ENCODE data around the gene IFT80. TPM values are rescaled to one million over a fixed set of nuclear protein-coding genes. Genes with fewer than 3 reads are reported as not detected.

IFT80 gene
- total RNA-seq, 1 experiment from 2014 or later = 59.4 TPM

DNA sequence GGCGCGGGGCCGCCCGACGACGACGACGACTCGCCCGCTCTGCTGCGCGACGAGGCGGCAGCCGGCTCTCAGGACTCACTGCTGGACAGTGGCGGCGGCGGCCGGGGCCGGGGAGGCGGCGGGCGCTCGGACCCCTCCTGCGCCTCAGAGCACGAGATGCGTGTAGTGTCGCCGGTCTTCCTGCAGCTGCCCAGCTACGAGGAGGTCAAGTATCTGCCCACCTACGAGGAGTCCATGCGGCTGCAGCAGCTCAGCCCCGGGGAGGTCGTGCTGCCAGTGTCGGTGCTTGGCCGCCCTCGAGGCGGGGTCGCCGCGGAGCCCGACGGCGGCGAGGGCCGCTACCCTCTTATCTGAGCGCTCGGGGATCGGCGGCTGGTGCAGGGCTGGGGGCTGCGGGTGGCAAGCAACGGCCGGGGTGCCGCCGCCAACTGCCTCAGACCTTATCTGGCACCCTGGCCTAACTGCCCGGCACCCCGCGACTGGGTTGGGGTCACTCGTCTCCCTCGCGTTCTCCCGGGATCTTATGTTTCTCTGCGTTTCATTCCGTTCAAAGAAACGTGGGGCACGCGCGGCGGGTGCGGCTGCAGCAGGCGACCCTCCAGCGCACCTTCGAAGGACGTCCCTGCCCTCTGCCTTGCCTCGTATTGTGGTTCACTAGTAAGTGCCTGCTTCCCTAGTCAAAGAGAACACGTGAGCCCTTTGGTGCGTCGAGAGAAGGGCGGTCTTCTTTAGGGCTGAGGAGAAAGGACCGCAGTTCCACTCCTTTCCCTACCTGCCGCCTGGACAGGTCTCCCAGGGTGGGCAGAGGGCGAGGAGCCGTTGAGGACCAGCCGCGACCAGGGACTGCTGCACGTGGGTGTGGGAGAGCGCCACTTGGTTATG, 172.8 kb downstream of the IFT80 start:
- H4K20me1 ChIP-seq (ENCODE audit: insufficient read depth) = no peaks in the 10 kb centered on the region
- CTCF ChIA-PET = no interaction called here
- no peaks in the 10 kb centered on the region for H3K9me3 ChIP-seq (ENCODE audit: insufficient read depth, low read depth)
- no peaks in the 10 kb centered on the region for H3K4me1 ChIP-seq (replicated peaks; ENCODE audit: insufficient read depth)
- H3K4me2 ChIP-seq = peak overlapping the region; percentile 86; the same call in 1 of the 2 replicates
- BruUV-seq (replicated peaks) = no TSS peak
- no peak for DNase-seq
- POLR2A ChIA-PET (ENCODE audit: unreplicated experiment) = no interaction called here
- peak overlapping the region; percentile 77; the same call in 1 of the 2 replicates for H3K4me3 ChIP-seq
- H3K27ac ChIP-seq = no peak overlapping the region
- H3K79me2 ChIP-seq (ENCODE audit: low read depth) = no peaks in the 10 kb centered on the region
- TF ChIP-seq EZH2 (IDR thresholded peaks at IDR 0.05; ENCODE audit: low read depth) = no peak
- TF ChIP-seq, protein P1, sequence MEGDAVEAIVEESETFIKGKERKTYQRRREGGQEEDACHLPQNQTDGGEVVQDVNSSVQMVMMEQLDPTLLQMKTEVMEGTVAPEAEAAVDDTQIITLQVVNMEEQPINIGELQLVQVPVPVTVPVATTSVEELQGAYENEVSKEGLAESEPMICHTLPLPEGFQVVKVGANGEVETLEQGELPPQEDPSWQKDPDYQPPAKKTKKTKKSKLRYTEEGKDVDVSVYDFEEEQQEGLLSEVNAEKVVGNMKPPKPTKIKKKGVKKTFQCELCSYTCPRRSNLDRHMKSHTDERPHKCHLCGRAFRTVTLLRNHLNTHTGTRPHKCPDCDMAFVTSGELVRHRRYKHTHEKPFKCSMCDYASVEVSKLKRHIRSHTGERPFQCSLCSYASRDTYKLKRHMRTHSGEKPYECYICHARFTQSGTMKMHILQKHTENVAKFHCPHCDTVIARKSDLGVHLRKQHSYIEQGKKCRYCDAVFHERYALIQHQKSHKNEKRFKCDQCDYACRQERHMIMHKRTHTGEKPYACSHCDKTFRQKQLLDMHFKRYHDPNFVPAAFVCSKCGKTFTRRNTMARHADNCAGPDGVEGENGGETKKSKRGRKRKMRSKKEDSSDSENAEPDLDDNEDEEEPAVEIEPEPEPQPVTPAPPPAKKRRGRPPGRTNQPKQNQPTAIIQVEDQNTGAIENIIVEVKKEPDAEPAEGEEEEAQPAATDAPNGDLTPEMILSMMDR (conservative IDR thresholded peaks at IDR 0.05) = no peak
- no peaks in the 10 kb centered on the region for H3K36me3 ChIP-seq (ENCODE audit: low read depth)
- H3F3A ChIP-seq (ENCODE audit: insufficient read depth, low read depth) = peaks cover 5% of the 10 kb centered on the region
- no peaks in the 10 kb centered on the region for H3K9me2 ChIP-seq (ENCODE audit: insufficient read depth)
- no peak overlapping the region; the same call in 1 of the 2 replicates for H2AFZ ChIP-seq
- intact Hi-C loops (cut with micrococcal nuclease; ENCODE audit: unreplicated experiment) = loop anchor here (10.0 kb wide), 1 partner anchor 191 kb away; no protein-coding TSS in a partner anchor
- H3K27me3 ChIP-seq (ENCODE audit: insufficient read depth, low read depth) = peaks cover 8% of the 10 kb centered on the region; the same call in 1 of the 2 replicates

DNA sequence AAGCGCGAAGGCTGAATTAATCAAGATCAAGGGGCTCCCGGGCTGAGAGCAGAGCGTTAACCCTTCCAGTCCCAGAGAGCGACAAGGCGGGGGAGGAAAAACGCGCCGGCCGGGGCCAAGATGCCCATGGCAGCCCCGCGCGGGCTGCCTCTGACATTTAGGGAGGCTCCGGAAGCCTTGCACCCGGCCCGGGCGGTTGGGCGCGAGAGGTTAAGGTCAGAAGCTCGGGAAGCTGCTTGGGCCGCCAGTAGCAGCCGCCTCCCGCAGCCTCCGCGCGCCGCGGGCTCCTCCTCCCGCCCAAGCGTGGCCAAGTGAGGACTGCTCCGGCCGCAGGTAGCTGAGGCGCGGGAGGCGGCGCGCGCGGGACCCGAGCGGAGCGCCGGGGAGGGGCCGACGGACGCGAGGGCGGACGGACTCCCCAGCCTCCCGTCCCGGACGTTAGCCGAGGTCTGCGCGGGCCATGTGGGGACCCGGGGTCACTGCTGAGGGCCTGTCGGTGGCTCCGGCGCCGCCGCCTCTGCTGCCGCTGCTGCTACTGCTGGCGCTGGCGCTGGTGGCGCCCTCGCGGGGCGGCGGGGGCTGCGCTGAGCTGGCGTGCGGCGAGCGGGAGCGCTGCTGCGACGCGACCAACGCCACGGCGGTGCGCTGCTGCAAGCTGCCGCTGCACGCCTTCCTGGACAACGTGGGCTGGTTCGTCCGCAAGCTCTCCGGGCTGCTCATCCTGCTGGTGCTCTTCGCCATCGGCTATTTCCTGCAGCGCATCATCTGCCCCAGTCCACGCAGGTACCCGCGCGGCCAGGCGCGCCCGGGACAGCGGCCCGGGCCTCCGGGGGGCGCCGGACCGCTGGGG, 173.6 kb downstream of the IFT80 start, which contains the start of gene C3orf80:
Gene C3orf80, plus strand, starts transcription at position 247 of the 850 bp plus-strand sequence. Its CDS starts 214 bp downstream, at position 461.
- BruUV-seq (replicated peaks) = no TSS peak
- ChIA-PET CTCF (interaction anchor here (0.5 kb wide), 1 partner anchor 118 kb away, joined by 3 read pairs; no protein-coding TSS in a partner anchor), POLR2A (ENCODE audit: unreplicated experiment) (no interaction called here)
- intact Hi-C loops (cut with micrococcal nuclease; ENCODE audit: unreplicated experiment) = loop anchor here (10.0 kb wide), 1 partner anchor 191 kb away; no protein-coding TSS in a partner anchor
- TF ChIP-seq, protein P1 (conservative IDR thresholded peaks at IDR 0.05) = peak; percentile 23; the same call in 1 of the 2 replicates
- peak; percentile 78; the same call in 1 of the 2 replicates for TF ChIP-seq EZH2 (IDR thresholded peaks at IDR 0.05; ENCODE audit: low read depth)
- Histone ChIP-seq H3K27ac (no peak within 1 kb of the TSS), H3K4me2 (peak within 1 kb of the TSS; percentile 86), H3K9me3 (ENCODE audit: insufficient read depth, low read depth) (no peaks in the 10 kb centered on the region), H4K20me1 (ENCODE audit: insufficient read depth) (no peaks in the 10 kb centered on the region), H3K79me2 (ENCODE audit: low read depth) (no peaks in the 10 kb centered on the region), H2AFZ (peak within 1 kb of the TSS; percentile 86), H3K4me1 (replicated peaks; ENCODE audit: insufficient read depth) (no peaks in the 10 kb centered on the region), H3K4me3 (peak within 1 kb of the TSS; percentile 77), H3K27me3 (ENCODE audit: insufficient read depth, low read depth) (peaks cover 8% of the 10 kb centered on the region; the same call in 1 of the 2 replicates), H3K9me2 (ENCODE audit: insufficient read depth) (no peaks in the 10 kb centered on the region), H3F3A (ENCODE audit: insufficient read depth, low read depth) (peaks cover 5% of the 10 kb centered on the region), H3K36me3 (ENCODE audit: low read depth) (no peaks in the 10 kb centered on the region)
- peak; percentile 40 to 69 for DNase-seq

DNA sequence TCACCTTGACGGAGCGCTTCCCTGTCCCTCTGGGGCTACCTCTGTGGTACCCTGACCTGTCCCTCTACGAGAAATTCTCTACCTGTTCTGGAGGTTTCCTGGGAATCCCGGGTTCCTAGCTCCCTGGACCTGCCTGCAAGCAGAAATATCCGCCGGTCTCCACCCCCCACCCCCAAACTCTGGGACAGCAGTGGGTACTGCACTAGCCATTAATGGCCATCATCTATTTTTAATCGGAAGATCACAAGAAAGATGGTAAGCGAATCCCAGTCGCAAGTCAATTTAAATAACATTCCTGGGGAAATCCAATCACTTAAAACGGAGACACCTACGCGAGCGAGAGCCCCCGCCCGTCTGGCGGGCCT, 174.2 kb downstream of the IFT80 start:
- intact Hi-C loops (cut with micrococcal nuclease; ENCODE audit: unreplicated experiment) = loop anchor here (10.0 kb wide), 1 partner anchor 190 kb away; no protein-coding TSS in a partner anchor
- Histone ChIP-seq H3K4me3 (peak overlapping the region; percentile 77; the same call in 1 of the 2 replicates), H3K9me2 (ENCODE audit: insufficient read depth) (no peaks in the 10 kb centered on the region), H3K4me2 (peak overlapping the region; percentile 86), H3K27me3 (ENCODE audit: insufficient read depth, low read depth) (peaks cover 8% of the 10 kb centered on the region; the same call in 1 of the 2 replicates), H3K36me3 (ENCODE audit: low read depth) (no peaks in the 10 kb centered on the region), H3K79me2 (ENCODE audit: low read depth) (no peaks in the 10 kb centered on the region), H3K27ac (no peak overlapping the region), H3K9me3 (ENCODE audit: insufficient read depth, low read depth) (no peaks in the 10 kb centered on the region), H2AFZ (peak overlapping the region; percentile 86), H3K4me1 (replicated peaks; ENCODE audit: insufficient read depth) (no peaks in the 10 kb centered on the region), H4K20me1 (ENCODE audit: insufficient read depth) (no peaks in the 10 kb centered on the region), H3F3A (ENCODE audit: insufficient read depth, low read depth) (peaks cover 5% of the 10 kb centered on the region)
- DNase-seq = no peak
- TF ChIP-seq, protein P1 (conservative IDR thresholded peaks at IDR 0.05) = no peak
- no peak for TF ChIP-seq EZH2 (IDR thresholded peaks at IDR 0.05; ENCODE audit: low read depth)
- ChIA-PET CTCF (no interaction called here), POLR2A (ENCODE audit: unreplicated experiment) (no interaction called here)
- no TSS peak for BruUV-seq (replicated peaks)

All from PC-9 (cell line).